ENCODE data around the gene IL3. TPM values are rescaled to one million over a fixed set of nuclear protein-coding genes. Genes with fewer than 3 reads are reported as not detected.

The IL3 gene
- total RNA-seq, 5 donors from 2014 or later (not counting 1 experiment from before 2014, with no cell fraction given) = not detected

DNA sequence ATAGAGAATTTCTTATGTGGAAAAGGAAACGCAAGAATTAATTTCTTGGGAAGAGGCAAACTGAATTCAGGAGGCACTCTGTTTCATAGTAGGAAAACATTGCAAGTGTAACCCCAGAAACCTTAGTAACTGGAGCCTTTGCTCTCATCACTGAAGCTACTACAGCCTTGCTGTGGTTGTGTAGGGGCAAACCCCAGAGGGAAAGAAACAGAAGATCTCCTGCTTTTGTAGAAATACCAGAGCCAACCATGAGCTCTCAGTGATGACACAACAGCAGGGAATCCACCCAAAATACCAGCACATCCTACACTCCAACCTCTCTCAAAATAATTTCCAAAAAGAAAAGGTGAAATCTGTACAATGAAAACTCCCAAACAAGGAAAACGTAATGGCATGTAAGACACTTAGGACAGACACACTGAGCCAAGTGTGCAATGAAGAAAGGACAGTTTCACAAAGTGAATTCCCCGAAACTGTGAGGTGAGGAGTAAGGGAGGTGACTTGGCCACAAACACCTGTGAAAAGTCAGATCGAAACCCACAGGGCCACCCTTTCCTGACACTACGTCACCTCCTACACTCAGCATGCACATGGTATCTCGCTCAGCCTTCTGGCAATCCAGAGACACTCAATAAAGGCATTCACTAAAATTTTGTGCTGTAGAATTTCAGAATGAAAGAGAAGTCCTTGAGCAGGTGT lies 40.4 kb upstream of the IL3 start:
- peaks cover 0 to 8% of the 10 kb centered on the region in 2 experiments for H3K27me3 ChIP-seq (replicated peaks in 1 of 2; ENCODE audit: control insufficient read depth in 2 of 2, extremely low read depth in 1 of 2, insufficient read depth in 2 of 2, low read length in 1 of 2)
- DNase-seq (peak in 33 of 35 experiments; percentile 41 to 89 (median 65)), ATAC-seq (replicated peaks in 1 of 4) (peak; percentile 92 to 98 (median 96))
- CTCF ChIA-PET = interaction anchor here in 1 of 2 donors (0.5 to 1.3 kb wide), 4 partner anchors 19 to 778 kb away, joined by 3 to 7 read pairs (median 6); no protein-coding TSS in a partner anchor
- Mint-ChIP-seq H3K27ac (peak overlapping the region; percentile 83 to 96), H3K36me3 (no peaks in the 10 kb centered on the region), H3K4me1 (peaks cover 41 to 52% (median 49%) of the 10 kb centered on the region in 3 donors), H3K27me3 (peaks cover 9 to 15% of the 10 kb centered on the region in 2 donors), H3K9me3 (no peaks in the 10 kb centered on the region), H3K4me3 (peak overlapping the region; percentile 28 to 50 (median 37))
- no peaks in the 10 kb centered on the region for H3K36me3 ChIP-seq (ENCODE audit: control insufficient read depth in 2 of 2, extremely low read depth in 1 of 2, insufficient read depth in 1 of 2, low read length in 1 of 2)
- peaks cover 12 to 33% of the 10 kb centered on the region in 2 experiments for H3K4me1 ChIP-seq (ENCODE audit: control insufficient read depth in 1 of 2, extremely low read depth in 1 of 2, insufficient read depth in 2 of 2, low read length in 2 of 2)
- H3K27ac ChIP-seq (ENCODE audit: low read length) = peak overlapping the region; percentile 83
- no peaks in the 10 kb centered on the region for H3K9me3 ChIP-seq
- H3K4me3 ChIP-seq (ENCODE audit: control insufficient read depth in 1 of 2, extremely low read depth in 1 of 2, low read length in 1 of 2) = no peak overlapping the region
- POLR2A ChIA-PET = interaction anchor here in 1 of 2 donors (1.1 kb wide), 1 partner anchor 427 kb away, joined by 5 read pairs; no protein-coding TSS in a partner anchor
- no CpG with 5 or more reads among the region's 6 CpGs for WGBS (ENCODE audit: insufficient coverage)

DNA sequence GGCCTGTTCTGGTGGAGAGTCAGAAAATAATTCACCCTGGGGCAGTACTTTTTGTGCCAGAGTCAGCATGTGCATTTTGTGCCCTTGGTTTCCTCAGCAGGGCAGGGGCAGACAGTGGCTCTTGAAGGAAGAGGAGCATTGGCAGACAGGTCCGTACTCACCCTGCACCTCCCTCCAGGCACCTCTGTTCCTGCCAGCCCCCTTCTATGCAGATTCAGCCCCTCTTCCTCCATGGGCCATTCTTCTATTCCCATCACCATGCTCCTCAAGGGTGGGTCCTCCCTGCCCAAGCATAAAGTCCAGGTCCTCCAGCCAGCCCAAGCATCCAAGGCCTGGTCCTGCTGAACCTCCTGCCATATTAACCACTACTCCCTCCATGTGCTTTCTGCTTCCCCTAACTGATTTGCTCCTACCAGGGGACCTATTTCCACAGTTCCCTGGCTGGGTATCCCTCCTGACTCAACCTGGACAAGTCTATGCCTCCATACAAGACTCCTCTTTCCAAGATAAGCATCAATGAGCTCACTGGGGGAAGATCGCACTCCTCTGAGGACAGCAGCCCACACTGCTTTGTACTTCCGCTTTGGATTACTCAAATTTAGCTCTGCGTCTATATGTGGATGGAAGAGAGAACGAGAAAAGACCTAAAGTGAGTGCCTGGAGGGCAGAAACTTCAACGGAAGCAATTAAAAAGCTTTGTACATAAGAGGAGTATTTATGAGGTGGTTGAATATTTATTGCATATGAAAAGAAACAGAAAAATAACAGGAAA lies 39.7 kb upstream of the IL3 start:
- ChIA-PET CTCF (interaction anchor here in 1 of 2 donors (0.5 to 1.3 kb wide), 6 partner anchors 20 to 777 kb away, joined by 3 to 7 read pairs (median 4); no protein-coding TSS in a partner anchor), POLR2A (no interaction called here)
- H3K36me3 Mint-ChIP-seq = no peaks in the 10 kb centered on the region
- Histone ChIP-seq H3K27me3 (replicated peaks in 1 of 2; ENCODE audit: control insufficient read depth in 2 of 2, extremely low read depth in 1 of 2, insufficient read depth in 2 of 2, low read length in 1 of 2) (peaks cover 0 to 8% of the 10 kb centered on the region in 2 experiments), H3K9me3 (no peaks in the 10 kb centered on the region), H3K27ac (ENCODE audit: low read length) (peak overlapping the region; percentile 83), H3K36me3 (ENCODE audit: control insufficient read depth in 2 of 2, extremely low read depth in 1 of 2, insufficient read depth in 1 of 2, low read length in 1 of 2) (no peaks in the 10 kb centered on the region), H3K4me1 (ENCODE audit: control insufficient read depth in 1 of 2, extremely low read depth in 1 of 2, insufficient read depth in 2 of 2, low read length in 2 of 2) (peaks cover 12 to 38% of the 10 kb centered on the region in 2 experiments), H3K4me3 (ENCODE audit: control insufficient read depth in 1 of 2, extremely low read depth in 1 of 2, low read length in 1 of 2) (no peak overlapping the region)
- peak in 3 of 35 experiments; percentile 5 to 14 (median 7) for DNase-seq
- 0% methylated on average over 1 of the region's 6 CpGs for WGBS (ENCODE audit: insufficient coverage)
- peak overlapping the region in 1 of 3 donors; percentile 28 for H3K4me3 Mint-ChIP-seq
- peak; percentile 29 to 40 (median 32) for ATAC-seq (replicated peaks in 1 of 4)
- H3K27me3 Mint-ChIP-seq = peaks cover 9 to 13% of the 10 kb centered on the region in 2 donors
- no peaks in the 10 kb centered on the region for H3K9me3 Mint-ChIP-seq
- peaks cover 41 to 52% (median 49%) of the 10 kb centered on the region in 3 donors for H3K4me1 Mint-ChIP-seq
- H3K27ac Mint-ChIP-seq = peak overlapping the region; percentile 83 to 96

DNA sequence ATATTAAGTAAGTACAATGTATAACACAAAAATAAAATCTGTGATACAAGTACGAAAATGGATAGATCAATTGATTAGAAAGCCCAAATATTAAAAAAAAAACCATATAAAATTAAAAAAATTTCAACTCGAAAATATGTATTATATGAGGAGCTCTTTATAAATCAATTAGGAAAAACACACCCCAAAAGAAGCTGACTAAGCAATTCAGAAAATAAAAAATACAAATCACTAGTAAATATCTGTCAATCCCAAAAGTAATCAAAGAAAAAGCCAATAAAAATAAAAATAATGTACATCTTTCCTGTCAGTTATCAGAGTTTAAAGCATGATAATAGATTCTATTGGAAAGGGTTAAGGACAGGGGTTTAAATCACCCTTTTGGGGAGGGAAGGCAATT lies 38.8 kb upstream of the IL3 start:
- ChIA-PET POLR2A (no interaction called here), CTCF (interaction anchor here in 1 of 2 donors (0.6 kb wide), 1 partner anchor 271 kb away, joined by 4 read pairs; no protein-coding TSS in a partner anchor)
- no peak overlapping the region for H3K27ac Mint-ChIP-seq
- no peaks in the 10 kb centered on the region for H3K9me3 ChIP-seq
- no peaks in the 10 kb centered on the region for H3K36me3 Mint-ChIP-seq
- peaks cover 0 to 8% of the 10 kb centered on the region in 2 experiments for H3K27me3 ChIP-seq (replicated peaks in 1 of 2; ENCODE audit: control insufficient read depth in 2 of 2, extremely low read depth in 1 of 2, insufficient read depth in 2 of 2, low read length in 1 of 2)
- H3K4me1 Mint-ChIP-seq = peaks cover 33 to 44% (median 42%) of the 10 kb centered on the region in 3 donors
- H3K27me3 Mint-ChIP-seq = peaks cover 4 to 5% of the 10 kb centered on the region in 2 donors
- DNase-seq (no peak), ATAC-seq (replicated peaks in 1 of 4) (no peak)
- no peaks in the 10 kb centered on the region for H3K36me3 ChIP-seq (ENCODE audit: control insufficient read depth in 2 of 2, extremely low read depth in 1 of 2, insufficient read depth in 1 of 2, low read length in 1 of 2)
- no peak overlapping the region for H3K4me3 Mint-ChIP-seq
- H3K4me1 ChIP-seq (ENCODE audit: control insufficient read depth in 1 of 2, extremely low read depth in 1 of 2, insufficient read depth in 2 of 2, low read length in 2 of 2) = peaks cover 12 to 47% of the 10 kb centered on the region in 2 experiments
- H3K4me3 ChIP-seq (ENCODE audit: control insufficient read depth in 1 of 2, extremely low read depth in 1 of 2, low read length in 1 of 2) = no peak overlapping the region
- no peaks in the 10 kb centered on the region for H3K9me3 Mint-ChIP-seq
- no peak overlapping the region for H3K27ac ChIP-seq (ENCODE audit: low read length)
- WGBS (ENCODE audit: insufficient coverage) = no CpG with 5 or more reads among the region's 2 CpGs

- ATAC-seq (replicated peaks in 1 of 4) (no peak), DNase-seq (no peak)
- ChIA-PET POLR2A (no interaction called here), CTCF (no interaction called here)
- Histone ChIP-seq H3K9me3 (no peaks in the 10 kb centered on the region), H3K36me3 (ENCODE audit: control insufficient read depth in 2 of 2, extremely low read depth in 1 of 2, insufficient read depth in 1 of 2, low read length in 1 of 2) (no peaks in the 10 kb centered on the region), H3K27ac (ENCODE audit: low read length) (no peak overlapping the region), H3K4me3 (ENCODE audit: control insufficient read depth in 1 of 2, extremely low read depth in 1 of 2, low read length in 1 of 2) (no peak overlapping the region), H3K27me3 (replicated peaks in 1 of 2; ENCODE audit: control insufficient read depth in 2 of 2, extremely low read depth in 1 of 2, insufficient read depth in 2 of 2, low read length in 1 of 2) (peaks cover 0 to 3% of the 10 kb centered on the region in 2 experiments), H3K4me1 (ENCODE audit: control insufficient read depth in 1 of 2, extremely low read depth in 1 of 2, insufficient read depth in 2 of 2, low read length in 2 of 2) (peaks cover 10 to 56% of the 10 kb centered on the region in 2 experiments)
- Mint-ChIP-seq H3K4me3 (no peak overlapping the region), H3K27ac (peak overlapping the region in 1 of 2 donors; percentile 71), H3K9me3 (no peaks in the 10 kb centered on the region), H3K4me1 (peaks cover 30 to 35% (median 33%) of the 10 kb centered on the region in 3 donors), H3K36me3 (no peaks in the 10 kb centered on the region), H3K27me3 (peaks cover 0 to 3% of the 10 kb centered on the region in 2 donors)
- 55% methylated on average over 2 of the region's 2 CpGs for WGBS (ENCODE audit: insufficient coverage)
Measured at GRCh38 chr5:132022737-132023136, 37.7 kb upstream of the IL3 start.

DNA sequence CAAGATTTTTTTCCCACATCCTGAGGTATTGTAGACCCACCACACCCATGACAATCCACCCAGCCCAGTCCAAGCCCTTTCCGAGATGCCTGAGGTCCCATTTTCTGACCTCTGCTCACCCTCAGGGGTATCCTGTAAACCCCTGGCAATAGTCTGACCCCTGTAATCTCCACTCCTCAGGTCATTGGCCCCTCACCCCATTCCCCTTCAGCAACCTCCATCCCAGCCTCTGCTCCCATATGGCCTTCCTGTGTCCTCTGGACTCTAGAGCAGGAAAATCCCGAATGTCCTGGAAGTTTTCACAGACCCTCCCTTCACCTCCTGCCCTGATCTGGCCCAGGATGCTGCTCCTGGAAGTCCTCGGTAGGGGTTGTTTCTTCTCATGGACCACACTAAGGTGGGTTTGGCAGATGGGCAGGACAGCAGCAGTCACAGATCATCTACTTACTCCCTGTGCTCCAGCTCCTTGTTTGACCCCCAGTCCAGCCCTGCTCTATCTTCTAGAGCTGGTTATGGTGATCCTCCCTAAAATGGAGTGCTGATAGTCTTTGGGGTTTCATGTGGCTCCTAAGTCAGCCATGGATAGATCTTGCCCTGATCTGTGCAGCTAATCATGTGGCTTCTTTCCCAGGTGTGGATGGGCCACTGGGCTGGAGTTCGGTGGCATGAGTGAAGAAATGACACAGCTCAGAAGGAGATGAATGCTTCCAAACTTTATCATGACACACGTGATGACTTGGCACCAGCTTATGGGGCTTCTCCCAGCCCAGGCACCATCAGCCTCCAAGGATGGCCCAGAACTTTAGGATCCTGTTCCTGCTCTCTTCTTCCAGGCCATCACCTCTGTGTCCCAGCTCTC lies 37.0 kb upstream of the IL3 start:
- ATAC-seq (replicated peaks in 1 of 4) (no peak), DNase-seq (peak in 1 of 35 experiments; percentile 1)
- H3K36me3 Mint-ChIP-seq = no peaks in the 10 kb centered on the region
- ChIA-PET POLR2A (interaction anchor here in 1 of 2 donors (0.6 kb wide), 1 partner anchor 336 kb away, joined by 3 read pairs; no protein-coding TSS in a partner anchor), CTCF (interaction anchor here in 1 of 2 donors (0.7 kb wide), 1 partner anchor 434 kb away, joined by 3 read pairs; no protein-coding TSS in a partner anchor)
- peak overlapping the region in 1 of 2 donors; percentile 71 for H3K27ac Mint-ChIP-seq
- no peaks in the 10 kb centered on the region for H3K9me3 Mint-ChIP-seq
- peaks cover 0 to 8% of the 10 kb centered on the region in 2 donors for H3K27me3 Mint-ChIP-seq
- no peak overlapping the region for H3K4me3 Mint-ChIP-seq
- Histone ChIP-seq H3K36me3 (ENCODE audit: control insufficient read depth in 2 of 2, extremely low read depth in 1 of 2, insufficient read depth in 1 of 2, low read length in 1 of 2) (no peaks in the 10 kb centered on the region), H3K9me3 (no peaks in the 10 kb centered on the region), H3K4me1 (ENCODE audit: control insufficient read depth in 1 of 2, extremely low read depth in 1 of 2, insufficient read depth in 2 of 2, low read length in 2 of 2) (peaks cover 10 to 53% of the 10 kb centered on the region in 2 experiments), H3K27me3 (replicated peaks in 1 of 2; ENCODE audit: control insufficient read depth in 2 of 2, extremely low read depth in 1 of 2, insufficient read depth in 2 of 2, low read length in 1 of 2) (no peaks in the 10 kb centered on the region), H3K4me3 (ENCODE audit: control insufficient read depth in 1 of 2, extremely low read depth in 1 of 2, low read length in 1 of 2) (no peak overlapping the region), H3K27ac (ENCODE audit: low read length) (no peak overlapping the region)
- 81% methylated on average over 3 of the region's 5 CpGs for WGBS (ENCODE audit: insufficient coverage)
- H3K4me1 Mint-ChIP-seq = peaks cover 29 to 31% (median 30%) of the 10 kb centered on the region in 3 donors

Measured in T-cell (primary cell).